HG03280 (cell line): ENCODE results near the gene ONECUT1.

Source experiments
- ATAC-seq: cut with Tn5 transposase; IDR thresholded peaks from one replicate; pipeline ENCODE4 v1.9.1; 2021; ENCODE audit warnings: mild to moderate bottlenecking, moderate library complexity; ENCODE audit not compliant: unreplicated experiment

ONECUT1 gene

DNA sequence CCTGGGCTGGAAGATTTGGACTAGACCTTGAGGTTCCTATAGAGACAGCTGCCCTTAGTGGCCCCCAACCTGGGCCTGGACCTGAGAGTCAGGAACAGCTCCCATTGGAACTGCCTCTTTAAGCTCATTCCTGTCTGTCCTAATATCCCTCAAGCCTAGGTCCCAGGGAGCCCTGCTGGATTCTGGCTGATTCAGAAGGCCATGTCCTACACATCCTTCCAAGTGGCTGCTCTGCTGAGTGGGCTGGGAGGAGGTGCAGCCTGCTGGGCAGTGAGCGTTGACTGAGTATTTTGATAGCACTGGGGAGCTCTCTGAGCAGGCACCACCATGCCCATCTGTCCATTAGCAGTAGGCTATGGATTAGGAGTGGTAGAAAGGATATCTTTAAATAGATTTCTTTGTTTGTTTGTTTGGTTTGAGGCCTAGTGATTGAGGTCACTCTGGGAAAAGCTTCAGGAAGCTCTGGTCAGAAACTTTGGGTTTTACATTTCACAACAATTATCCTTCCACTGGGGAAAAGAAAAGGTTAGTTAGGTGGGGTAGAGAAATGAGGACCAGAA is 56.4 kb downstream of the ONECUT1 start:
- no peak for ATAC-seq

DNA sequence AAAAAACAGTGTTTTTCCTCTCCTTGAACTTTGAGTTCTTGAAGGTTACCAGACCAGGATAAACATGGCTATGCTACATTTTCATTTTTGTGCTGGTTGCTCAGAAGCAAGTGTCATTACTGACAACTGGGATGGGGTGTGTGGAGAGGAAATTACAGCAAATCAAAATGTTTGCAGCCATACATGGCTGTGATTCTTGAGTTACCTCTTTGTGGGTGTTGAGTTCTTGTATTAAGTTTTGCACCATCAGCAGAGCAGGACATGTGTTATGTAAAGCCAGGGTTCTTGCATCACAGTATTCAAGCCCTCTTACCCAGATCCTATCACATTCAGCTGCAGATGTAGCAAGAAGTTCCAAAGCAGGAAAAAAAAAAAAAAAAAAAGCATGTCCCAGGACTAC is 57.0 kb downstream of the ONECUT1 start:
- no peak for ATAC-seq

DNA sequence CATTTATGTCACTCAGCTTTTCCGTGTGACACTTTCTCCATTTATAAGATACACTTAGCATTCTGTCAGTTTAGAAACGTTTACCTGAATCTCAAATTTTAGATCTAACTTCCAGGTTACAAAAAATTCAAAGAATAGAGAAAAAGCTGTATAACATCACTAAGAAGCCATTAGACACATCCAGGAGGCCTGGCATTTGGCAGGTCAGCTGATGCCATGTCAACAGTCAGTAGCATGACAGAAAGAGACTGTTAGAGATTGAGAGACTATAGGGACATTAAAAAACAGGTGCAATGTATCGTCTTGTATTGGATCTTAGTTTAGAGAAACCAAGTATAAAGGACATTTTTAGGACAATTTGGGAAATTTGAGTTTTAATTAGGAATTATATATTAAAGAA is 57.6 kb downstream of the ONECUT1 start:
- no peak for ATAC-seq

DNA sequence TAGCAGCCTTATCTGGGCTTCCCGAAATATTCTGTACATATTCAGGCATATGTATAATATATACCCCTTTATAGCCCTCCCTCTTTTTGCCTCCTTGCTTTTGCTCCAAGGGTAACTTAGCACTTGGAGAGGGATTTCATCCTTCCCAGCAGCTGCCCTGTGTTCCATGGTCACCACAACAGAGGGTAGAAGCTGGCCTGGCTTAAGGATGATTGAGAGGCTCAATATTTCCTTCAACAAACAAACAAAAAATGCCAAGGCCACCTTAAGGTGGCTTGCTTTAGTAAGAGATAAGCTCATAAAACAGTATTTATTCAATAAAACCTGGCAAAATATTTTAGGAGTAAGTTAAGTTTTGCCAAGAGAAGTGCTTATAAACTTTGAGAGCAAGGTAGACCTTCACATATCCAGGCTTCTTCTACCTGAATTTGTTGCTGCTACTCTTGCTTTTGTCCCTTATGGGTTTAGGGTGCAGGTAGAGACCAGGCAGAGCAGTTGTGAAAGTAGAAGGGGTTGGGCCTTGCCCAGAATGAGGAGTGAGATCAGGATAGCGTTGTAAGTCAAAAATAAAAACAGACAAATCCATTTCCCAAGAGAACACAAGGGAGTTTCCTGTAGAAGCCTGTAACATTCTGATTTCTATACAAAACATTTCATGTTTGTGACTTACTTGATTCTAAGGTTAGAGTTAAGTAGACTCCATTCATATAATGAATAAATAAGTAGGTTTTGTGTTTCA is 58.2 kb downstream of the ONECUT1 start:
- ATAC-seq: no peak

DNA sequence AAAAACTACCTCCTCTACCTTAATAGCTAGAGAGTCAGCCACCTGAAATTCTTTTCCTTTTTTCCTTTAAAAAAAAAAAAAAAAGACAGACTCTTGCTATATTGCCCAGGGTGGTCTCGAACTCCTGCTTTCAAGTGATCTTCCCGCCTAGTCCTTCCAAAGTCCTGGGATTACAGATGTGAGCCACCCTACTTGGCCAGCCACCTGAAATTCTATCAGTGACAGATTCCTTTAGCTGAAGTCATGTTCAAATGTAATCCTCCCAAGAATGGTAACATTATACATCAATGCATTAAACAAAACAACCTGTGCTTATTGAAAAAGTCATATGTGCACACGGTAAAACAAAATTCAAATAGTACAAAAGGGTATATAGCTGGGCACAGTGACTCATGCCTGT is 59.1 kb downstream of the ONECUT1 start:
- no peak for ATAC-seq

DNA sequence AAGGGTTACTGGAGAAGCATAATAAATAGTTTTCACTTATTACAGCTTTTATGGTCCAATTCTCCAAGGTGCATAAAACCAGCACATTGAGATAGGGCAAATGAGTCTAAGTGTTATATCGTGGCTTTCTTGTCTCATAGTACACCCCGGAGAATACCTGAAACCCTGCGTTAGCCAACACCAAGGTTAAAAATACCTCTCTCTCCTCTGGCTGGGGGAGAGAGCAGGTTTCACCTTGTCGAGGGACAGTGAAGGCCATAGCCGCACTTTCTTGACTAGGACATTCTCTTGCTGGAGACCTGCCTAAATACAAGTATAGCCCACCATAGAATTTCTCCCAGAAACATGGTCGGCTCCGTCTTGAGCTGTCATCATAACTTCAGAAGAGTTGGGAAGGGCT is 59.5 kb downstream of the ONECUT1 start:
- ATAC-seq: no peak

DNA sequence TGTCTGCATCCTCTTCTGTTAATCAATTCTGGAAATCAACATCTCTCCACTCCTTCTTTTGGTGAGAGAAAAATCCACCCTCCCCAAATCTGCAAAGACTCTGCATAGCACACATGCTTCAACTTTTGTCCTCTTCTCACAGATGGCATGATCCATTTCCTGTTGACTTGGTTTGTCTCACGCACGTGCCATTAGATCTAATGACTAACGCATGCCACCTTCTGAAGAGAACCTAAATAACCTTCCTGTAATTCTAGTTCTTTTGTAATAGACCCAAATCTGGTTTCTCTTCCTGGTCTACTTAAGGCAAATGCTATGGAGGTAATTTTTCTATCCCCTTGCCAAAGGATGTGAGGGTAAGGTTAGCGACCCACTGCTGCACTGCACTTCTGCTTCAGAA is 60.0 kb downstream of the ONECUT1 start:
- ATAC-seq: peak; percentile 67

DNA sequence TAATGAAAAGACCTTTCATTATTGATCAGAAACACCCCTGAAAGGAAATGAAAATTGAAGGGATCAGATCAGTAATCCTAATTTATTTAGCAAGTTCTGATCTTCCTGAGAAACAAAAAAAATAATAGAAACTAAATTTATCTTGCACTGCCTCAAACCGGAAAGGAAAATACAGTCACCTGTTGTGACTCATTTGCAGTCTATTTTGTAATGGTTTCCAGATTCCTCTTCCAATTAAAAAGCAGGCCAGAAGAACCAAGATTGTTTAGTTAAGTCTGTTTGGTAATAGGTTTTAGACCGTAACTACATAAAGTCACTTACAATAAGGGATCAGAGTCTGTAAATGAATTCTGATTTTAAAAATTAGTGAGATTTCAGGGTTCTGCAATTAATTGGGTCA is 61.2 kb downstream of the ONECUT1 start:
- ATAC-seq: no peak

DNA sequence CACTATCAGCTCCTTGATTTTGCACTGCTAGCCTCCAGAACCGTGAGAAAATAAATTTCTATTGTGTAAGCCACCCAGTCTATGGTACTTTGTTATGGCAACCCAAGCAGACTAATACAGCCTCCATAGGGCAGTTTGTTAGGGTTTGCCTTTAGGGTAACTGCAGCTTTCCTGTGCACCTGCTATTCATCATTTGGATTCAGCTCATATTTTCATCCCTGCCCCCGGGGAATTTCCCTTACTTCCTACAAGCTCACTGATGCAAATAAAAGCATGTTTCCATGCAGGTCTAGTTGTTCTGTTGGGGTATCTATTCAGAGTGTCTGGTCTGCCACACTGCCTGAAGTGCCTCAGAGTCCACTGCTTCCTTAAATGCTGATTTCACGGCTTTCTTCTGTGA is 62.3 kb downstream of the ONECUT1 start:
- ATAC-seq: no peak

DNA sequence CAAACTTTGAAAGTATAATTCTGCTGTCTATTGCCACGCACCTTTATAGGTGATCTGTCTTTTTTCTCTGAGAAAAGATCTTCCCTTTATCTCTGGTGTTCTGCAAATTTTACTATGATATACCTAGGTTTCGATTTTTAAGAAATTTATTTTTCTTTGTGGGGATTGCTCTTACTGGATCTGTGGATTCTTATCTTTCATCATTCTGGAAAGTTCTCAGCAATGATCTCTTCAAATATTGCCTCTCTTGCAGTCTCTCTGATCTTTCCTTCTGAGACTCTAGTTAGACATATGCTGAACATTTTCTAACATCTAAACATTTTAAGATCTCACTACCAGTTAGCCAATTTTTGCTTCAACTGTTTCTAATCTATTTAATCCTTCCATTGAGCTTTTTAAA is 63.9 kb downstream of the ONECUT1 start:
- ATAC-seq: no peak

DNA sequence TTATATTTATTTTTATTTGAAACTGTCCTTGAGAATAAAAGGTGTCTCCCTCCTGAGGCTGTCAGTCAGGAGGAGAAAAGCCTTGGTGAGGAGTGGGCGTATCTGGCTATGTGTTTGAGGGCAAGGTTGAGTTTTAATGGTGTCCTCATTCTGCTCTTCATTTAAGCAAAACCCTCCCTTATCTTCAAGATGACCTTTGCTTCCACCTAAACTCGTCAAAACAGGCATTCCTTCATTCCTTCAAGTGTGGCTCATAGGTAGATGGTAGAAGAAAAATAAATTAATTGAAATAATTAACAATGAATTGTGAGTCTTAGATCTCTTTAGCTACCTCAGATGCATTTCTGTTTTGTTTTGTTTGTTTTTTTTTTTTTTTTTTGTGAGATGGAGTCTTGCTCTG is 71.6 kb downstream of the ONECUT1 start:
- no peak for ATAC-seq

DNA sequence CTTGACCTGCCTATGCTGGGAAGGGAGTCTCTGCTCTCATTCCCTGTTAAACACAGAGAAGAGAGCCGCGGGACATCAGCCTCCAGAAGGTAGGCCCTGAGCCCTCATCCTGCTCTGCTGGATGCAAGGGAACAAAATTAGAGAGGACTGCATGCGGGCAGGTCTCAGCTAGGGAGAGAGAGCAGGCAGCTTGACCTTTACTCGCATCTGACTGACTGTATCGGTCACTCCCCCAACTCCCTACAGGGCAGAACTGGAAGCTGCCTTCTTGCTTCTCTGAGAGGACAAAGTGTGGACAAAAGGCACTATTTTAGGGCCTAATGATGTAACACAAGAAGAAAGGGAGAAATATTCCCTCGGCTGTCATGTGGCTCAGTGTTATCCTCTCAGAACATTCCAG is 72.2 kb downstream of the ONECUT1 start:
- no peak for ATAC-seq

DNA sequence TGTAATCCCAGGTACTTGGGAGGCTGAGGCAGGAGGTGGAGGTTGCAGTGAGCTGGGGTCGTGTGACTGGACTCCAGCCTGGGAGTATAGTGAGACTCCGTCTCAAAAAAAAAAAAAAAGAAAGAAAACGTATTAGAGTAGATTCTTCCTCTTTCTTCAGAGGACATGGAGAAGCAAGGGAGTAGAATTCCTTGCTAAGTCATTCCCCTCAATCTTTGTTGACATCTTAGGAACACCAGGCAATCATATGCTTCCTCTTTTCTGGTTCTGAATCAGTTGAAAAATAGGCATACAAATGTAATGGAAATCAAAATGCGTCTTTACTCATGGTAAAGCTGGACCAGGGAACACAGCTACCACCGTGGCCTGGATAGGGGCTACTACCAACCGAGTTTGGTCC is 72.7 kb downstream of the ONECUT1 start:
- ATAC-seq: no peak

DNA sequence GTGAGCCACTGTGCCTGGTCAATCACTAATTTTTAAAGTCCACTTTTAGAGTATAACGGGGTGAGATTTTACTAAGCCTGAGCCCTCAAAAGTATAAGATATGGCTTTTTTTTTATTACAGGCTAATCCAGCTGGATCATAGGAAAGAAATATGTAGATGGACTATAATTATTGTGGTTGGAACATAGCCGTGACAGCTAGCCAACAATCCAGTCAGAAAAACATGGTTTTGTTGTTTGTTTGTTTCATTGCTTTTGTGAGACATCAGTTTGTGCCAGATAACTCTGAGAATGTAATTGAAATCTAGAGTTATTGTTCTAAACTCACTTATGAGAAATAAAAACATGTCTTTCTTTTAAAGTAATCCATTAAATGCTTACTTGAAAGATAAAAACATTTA is 73.6 kb downstream of the ONECUT1 start:
- no peak for ATAC-seq

DNA sequence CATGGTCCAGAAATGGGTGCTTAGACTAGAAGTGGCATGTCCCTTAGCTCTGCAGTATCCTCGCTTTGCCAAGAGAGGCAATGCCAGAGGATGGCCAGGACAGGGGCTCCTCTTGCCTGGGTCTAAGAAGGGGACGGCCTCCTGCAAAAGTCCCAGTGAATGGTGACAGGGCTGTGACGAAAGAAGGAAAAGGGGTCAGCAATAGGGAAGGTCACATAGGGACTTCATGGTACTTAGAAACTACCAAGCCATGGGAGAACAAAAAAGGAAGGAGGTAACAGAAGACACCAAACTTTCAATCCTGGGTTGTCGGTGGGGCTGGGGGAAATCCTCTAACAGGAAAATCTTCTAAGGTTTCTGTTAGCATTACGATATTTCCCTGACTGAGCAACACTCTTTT is 74.7 kb downstream of the ONECUT1 start:
- ATAC-seq: no peak

DNA sequence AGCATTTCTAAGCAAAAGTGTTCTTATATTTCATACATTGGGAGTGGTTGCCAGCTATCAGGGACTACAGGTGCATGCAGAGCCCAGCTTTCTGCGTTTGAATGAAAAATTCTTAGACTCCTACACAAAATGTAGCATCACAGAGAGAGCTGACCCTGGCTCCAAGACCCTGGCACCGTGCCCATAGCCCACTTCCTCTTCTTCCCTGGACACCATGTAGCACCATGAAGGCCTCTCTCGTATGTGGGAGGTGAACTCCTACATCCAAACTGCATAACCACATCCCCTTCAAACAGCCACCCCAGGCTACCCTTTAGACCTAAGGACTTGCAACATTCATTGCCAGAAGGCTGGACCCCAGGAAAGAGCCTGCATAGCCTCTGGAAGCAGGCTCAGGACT is 75.2 kb downstream of the ONECUT1 start:
- ATAC-seq: no peak

DNA sequence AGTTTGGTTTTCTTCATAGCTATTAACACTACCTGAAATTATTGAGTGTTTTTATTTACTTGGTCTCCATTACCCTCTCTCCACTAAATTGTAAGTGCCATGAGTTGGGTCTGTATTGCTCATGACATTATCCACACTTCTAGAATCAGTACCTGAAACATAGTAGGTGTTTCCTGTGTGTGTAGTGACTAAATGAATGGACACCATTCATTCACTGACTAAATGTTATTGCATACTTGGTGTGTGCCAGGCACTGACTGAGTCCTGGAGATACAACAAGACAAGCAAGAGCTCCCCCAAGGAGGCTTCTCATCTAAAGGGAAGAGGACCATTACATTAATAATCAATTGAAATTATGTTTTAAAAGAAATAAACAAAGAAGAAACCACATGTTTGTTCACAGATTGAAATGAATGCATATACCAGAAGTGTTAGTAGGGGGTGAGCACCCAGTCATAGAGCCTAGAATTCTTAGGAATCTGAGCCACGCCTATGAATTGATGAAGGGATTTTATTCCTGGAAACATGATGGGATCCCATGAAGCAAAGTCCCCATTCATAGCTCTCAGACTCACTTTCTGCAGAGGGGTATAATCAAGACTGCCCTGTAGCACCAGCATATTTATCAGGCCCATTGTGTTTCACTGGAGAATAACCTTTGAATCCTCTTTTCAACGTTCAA is 79.3 kb downstream of the ONECUT1 start:
- ATAC-seq: no peak

DNA sequence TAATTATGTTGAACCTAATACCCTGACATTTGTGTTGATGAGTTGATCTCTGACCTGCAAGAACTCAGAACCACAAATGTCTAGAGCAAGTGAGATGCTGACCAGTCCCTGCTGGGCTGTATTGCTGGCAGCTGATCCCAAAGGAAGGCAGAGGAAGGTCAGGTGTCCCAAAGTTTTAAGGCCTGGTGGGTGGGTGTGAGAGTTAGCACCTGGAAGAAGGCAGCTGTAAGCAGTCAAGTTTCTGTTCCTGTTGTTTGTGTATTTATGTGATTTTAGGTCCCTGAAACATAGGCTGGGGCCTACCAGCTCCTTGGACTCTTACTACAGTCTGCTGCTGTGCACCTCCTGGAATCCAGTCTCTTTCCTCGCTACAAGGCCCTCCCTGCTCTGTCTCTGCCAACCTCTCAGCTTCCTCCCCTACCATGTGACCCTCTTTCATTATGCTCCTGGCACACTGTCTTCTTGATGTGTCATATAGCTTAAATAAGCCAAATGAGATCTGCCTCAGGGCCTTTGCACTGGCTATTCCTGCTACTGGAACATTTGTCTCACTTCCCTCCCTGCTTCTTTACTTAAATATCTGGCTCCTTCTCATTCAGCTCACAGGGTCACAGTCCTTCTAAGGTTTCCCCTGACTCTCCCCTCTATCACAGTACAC is 80.0 kb downstream of the ONECUT1 start:
- peak; percentile 45 for ATAC-seq

DNA sequence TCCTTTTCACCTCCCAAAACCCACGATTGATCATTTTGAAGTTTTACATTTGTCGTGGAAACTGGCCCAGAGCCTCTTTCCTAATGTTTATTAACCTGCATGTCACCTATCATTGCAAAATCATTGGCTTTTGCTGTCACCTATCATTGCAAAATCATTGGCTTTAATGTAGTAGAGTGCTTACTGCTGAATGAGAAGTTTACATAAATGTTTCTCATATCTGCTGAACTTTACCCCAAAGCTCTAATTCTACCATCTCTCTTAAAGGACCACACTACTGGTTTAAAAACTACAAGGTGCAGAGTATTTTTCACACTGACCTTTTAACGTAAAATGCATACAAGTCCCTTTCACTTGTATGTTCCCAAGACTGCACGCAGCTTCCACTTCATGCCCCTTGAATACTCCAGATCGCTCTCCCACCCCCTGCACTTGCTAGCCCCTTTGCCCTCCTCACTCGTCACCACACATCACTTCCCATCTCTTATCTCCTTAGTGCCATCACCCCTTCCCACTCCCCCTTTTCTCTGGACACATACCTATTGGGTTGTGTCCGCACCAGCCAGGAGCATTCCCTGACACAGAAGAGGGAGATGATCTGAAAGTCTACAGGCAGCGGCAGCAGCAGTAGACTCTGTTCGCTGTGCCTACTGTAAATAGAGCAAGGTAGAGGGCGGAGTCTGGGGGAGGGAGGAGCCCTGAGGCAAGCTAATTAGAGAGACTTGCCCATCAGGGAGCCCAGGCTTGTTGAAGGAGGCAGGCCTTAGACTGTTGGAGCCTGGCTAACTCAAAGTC is 80.8 kb downstream of the ONECUT1 start:
- ATAC-seq: peak; percentile 88
